Stimulated activated CD4-positive, alpha-beta T cell treated with anti-CD3 and anti-CD28 coated beads, Interleukin-4, amount 100 ng/mL, for 4 hours (primary cell): ENCODE data around the gene PAK2.
"Not testable (repeated sequence)": the region's sequence is repeated elsewhere in the genome, so short reads cannot be mapped to it uniquely, and the experiment has no call there.

Experiments used
- DNase-seq, 2 experiments: peaks; one replicate each; pipeline ENCODE4 v3.0.0-alpha.2; 2020

The PAK2 gene

DNA sequence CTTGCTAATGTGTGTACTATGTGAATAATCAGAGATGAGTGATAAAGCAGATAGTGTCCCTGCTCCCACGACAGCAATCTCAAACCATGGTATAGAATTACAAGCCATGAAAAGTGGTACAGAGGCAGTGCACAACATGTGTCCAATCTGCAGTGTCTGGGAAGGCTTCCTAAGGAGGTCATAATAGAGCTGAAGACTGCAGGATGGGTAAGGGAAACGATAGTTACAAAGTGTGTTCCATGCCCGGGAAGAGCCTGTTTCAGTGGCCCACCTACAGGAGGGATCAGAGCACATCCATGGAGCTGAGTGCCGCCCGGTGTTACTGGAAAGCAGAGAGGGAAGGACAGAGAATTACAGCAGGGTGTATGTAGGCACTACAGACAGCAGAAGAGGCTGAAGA lies 48.9 kb downstream of the PAK2 start:
- DNase-seq: no peak

DNA sequence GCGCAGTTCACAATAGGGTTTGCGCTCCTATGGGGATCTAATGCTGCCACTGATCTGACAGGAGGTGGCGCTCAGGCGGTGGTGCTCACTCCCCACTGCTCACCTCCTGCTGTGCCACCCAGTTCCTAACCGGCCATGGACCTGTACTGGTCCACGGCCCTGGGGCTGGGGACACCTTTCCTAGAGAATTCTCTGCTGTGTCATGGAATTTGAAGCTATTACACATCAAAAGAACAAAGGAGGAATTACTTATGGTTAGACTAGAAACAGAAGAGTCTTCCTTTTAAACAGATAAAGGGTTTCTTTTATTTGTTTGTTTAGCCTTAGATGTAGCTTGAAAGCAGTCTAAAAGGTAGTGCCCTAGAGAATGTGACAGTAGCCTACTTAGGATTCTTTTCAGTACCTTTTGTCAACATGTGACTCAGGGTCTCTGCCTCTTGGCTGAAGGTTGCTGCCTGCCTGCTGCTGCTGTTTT lies 50.3 kb downstream of the PAK2 start:
- DNase-seq: no peak

DNA sequence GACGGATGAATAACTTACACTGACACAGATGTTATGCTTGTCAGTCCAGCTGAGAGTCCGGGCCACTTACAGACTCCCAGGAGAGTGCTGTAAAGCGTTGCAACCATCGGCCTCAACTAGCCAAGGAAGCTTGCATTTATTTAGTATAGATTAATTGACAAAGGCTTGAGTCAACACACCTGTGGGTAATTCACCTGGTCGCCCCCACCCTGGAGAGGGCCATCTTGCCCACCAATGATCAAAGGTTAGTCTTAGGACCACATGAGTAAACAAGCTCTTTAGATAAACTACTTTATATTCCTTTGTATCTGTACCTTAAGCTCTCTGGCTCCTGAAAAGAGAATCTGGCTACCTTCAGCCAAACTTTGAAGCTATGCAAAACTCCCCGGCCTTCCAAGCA lies 51.0 kb downstream of the PAK2 start:
- DNase-seq: no peak

DNA sequence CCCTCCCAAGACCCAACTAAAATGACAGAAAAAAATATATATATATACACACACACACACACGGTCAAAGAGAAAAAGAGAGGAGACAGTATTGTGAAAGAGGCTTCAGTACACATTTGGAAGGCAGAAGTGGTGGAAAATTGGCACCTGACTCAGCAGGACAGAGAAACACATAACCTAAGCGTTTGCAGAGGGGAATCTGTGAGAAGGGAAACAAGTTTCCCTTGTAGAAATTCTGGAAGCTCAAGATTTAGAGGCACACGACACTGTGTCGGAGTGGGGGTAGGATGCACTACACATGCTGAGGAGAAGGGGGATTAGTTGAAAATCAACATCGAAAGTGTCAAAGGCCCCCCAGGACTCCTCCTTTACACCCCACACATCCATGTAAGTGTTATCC lies 53.1 kb downstream of the PAK2 start:
- DNase-seq: no peak

DNA sequence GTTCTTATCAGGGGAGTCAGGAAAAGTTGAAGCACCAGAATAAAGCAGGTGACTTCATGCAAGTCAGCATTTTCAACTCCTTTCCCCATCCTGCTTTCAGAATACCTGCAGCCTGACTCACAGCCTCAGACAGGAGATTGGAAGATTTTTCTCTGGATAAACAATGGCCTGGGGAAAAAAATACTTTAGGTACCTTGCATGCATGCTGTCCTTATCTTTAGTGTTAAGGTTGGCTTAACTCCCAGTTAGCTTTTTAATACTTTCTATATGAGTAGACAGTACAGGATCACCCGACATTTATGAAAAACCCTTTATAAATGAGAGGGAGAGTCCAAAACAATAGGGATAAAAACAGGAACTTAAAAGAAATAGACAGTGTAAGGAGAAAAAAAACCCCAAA lies 53.6 kb downstream of the PAK2 start:
- no peak for DNase-seq

DNA sequence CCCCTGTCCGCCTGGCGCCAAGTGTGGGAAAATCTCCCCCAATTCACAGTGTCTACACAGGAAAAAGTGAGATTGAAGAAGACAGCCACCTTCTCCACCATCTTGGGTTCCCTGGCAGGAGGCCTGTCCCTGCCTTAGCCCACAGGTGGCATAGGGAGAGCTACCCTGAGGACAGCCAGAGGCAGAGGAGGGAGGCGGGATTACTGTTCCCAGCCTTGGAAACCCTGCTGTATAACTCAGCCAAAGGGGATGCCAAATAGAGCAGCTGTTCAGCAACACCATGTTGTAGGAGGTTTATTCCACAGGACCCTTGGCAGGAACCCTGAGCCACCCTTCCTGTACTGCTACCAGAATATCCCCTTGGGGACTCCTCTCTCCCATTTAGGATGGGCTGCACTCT lies 54.8 kb downstream of the PAK2 start:
- no peak for DNase-seq

DNA sequence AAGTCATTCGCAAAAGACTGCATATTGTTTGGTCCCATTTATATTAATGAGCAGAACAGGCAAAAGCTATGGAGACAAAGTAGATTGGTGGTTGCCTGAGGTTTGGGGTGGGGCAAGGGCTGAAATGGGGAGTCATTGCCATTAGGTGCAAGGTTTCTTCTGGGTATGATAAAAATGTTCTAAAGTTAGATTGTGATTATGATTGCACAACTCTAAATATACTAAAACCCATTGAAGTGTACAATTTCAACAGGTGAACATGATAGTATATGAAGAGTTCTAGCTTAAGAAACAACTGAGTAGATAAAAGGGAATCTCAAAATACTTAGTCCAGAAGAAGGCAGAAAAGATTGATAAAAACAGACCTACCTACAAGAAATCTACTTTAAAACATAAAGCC lies 56.7 kb downstream of the PAK2 start:
- no peak for DNase-seq

DNA sequence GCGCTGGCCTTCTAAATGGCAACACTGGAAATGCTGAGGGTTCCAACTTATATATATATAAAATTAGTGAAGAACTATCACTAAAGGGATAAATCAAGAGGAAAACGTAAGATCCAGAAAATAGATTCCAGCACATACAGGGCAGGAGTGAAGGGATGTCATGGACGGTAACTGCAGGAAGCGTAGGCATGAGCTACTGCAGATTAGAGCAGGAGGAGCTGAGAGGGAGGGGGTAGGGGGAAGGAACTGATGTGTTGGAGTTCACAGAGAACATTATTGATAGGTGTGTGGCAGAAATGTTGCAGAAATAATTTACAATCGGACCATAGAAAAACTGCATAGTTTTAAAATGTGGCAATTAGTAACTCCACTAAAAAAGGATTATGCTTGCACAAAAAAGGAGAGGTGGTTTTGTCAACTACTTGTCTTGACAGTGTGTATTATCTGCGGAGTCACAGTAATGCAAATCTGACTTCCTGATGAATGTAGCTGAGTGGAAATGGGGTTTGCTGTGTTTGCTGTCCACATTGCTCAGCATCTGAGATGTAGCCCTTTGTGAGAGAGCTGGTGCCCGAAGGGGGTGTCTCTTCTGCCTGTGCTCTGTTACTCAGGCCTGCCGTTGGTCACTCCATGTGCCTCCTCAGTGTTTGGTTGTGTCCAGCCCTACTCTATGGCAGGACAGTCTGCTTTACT lies 61.2 kb downstream of the PAK2 start:
- DNase-seq: no peak

DNA sequence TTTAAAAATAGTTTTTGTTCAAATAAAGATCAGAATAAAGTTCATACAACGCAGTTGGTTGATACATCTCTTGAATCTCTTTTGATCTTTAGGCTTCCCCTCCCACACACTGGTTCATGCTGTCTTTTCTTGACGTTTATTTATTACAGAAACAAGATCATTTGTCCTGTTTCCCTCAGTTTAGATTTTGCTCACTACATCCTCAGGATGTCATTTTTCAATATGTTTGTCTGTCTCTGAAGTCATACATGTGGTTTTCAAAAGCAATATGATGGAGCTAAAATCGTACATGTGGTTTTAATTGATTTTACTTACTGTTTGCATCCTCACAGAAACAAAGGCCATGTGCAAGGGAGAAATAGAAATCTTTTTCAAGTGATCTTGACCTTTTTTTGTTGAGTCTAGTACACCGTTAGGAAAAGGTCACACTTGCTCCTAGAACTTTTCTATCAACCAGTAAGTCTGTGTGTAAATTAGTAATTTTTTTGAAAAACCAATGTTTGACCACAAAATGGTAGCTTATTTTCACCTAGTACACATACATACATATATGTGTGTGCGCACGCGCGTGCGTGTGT lies 64.3 kb downstream of the PAK2 start:
- no peak for DNase-seq

DNA sequence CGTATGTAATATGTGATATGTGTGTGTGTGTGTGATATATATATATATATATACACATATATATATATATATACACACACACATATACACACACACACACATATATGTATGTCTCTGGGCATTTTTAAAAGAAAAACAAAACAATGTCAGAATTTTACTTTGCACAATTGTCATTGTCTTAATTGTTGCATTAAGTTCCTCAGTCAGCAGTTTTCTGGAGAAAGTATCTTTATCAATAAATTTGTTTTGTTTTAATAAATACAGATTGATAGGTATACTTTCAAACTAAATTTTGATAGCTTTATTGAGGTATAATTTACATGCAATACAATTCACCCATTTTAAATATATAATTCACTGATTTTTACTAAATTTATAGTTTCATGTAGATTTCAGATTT lies 65.1 kb downstream of the PAK2 start:
- no peak for DNase-seq

DNA sequence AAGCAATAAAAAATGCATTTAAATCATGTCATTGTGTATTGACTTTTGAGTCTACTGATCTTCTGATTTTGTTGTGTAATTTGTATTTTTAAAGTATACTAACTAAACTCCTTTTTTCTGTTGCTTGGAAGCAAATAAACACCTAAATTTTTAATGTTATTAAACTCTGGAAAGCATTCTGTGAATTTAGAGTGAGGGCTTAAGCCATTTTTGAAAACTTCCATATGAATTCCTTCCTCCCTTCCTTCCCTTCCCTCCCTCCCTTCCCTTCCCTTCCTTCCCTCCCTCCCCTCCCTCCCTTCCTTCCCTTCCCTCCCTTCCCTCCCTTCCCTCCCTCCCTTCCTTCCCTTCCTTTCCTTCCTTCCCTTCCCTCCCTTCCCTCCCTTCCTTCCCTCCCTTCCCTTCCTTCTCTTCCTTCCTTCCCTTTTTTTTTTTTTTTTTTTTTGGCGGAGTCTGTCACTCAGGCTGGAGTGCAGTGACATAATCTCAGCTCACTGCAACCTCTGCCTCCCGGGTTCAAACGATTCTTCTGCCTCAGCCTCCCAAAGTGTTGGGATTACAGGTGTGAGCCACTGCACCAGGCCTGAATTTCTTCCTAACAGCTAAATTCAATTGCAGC lies 71.4 kb downstream of the PAK2 start:
- DNase-seq: no peak

DNA sequence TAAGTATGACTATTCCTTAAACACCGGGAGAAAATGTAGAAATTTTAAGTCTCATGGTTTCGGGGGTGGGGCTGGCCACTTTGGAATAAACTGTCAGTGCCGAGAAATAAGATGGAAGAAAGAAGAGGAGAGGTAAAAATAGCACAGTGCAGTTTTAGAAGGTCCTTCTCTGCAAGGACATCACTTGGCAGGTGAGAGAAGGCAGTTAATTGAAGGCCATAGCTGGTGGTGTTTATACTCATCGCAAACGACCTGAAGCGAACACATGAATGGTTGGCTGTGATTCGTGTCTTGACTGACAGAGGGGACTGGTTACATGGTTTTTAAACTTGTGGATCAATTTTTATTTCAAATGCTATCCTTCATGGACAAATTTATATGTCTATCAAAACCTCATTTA lies 73.2 kb downstream of the PAK2 start:
- no peak for DNase-seq

DNA sequence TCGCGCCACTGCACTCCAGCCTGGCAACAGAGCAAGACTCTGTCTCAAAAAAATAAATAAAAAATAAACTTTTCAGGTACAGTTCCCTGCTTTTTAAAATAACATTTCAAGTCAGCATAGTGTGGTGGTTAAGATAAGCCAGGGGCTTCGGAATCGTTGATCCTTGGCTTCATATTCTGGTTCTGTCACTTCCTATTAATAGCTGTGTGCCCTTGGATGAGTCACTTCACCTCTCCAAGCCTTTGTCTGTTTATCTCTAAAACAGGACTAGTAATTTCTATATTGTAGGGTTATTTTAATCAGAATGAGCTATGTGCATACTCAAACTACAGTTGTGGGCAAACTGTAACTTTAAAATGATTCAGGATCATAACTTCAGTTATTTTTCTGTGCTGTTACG lies 74.2 kb downstream of the PAK2 start:
- DNase-seq: no peak

DNA sequence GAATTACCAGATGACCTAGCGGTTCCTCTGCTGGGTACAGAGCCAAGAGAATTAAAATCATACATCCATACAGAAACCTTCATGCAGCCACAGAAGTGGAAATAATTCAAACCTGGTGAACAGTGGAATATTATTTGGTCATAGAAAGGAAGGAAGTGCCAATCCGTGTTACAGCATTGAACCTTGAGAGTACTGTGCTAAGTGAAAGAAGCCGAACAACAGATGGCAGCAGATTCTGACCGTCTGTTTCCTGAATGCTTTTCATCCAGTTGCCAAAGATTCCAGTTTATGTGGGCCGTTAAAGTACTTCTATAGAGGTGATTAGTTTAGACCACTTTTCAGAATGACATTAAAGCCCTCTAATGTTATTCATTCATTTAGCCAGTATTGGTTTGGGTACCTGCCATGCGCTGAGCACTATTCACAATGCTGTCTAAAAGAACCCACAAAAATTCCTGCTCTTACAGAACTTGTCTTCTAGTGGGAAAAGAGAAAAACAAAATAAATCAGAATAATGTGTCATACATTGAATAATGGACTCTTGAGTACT lies 82.2 kb downstream of the PAK2 start:
- no peak for DNase-seq

DNA sequence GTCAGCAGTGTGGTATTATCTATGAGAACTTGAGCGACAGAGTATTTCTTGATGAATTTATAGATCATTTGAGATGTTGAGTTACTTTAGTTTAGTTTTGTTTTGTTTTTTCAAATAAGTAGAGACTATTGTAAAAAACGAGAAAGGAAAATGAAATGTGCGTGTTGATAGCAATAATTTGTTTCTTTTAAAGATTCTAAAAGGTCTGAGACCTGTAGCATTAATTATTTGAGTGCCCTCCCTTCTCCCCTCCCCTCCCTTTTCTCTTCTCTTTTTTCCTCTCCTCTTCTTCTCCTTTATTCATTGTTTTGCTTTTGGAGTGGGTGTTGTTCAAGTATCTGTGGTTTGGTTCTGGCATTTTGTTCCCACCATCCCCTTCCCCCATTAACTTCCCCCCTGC lies 90.0 kb downstream of the PAK2 start:
- not testable (repeated sequence) for DNase-seq

DNA sequence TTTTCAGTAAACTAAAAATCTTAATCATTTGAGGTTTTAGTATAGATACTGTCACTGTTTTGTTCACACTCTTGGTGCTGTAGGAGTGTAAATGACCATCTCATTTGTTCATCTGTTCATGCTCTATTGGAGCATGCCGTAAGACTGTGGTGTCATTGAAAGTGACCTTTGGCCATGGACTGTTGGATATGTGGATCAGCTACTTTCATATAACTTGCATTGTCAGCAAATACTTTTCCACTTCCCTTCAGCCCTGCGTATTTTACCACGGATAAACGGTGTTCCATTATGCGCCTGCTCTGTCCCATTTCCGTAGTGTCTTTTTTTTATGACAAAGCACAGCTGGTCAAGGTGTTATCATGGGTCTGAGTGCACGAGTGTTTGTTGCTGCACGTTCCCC lies 95.4 kb downstream of the PAK2 start:
- no peak for DNase-seq

DNA sequence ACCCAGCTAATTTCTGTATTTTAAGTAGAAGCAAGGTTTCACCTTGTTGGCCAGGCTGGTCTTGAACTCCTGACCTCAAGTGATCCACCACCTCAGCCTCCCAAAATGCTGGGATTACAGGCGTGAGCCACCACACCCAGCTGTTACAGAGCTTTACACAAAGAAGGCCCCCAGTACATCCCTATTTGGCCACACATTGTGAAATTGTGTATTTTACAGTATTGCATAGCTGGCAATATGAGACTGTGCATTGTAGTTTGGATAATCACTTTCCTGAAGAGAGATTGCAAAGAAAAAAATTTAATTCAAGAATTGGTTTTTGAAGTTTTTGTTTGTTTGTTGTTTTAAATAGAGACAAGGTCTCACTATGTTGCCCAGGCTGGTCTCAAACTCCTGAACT lies 97.0 kb downstream of the PAK2 start:
- not testable (repeated sequence) for DNase-seq

DNA sequence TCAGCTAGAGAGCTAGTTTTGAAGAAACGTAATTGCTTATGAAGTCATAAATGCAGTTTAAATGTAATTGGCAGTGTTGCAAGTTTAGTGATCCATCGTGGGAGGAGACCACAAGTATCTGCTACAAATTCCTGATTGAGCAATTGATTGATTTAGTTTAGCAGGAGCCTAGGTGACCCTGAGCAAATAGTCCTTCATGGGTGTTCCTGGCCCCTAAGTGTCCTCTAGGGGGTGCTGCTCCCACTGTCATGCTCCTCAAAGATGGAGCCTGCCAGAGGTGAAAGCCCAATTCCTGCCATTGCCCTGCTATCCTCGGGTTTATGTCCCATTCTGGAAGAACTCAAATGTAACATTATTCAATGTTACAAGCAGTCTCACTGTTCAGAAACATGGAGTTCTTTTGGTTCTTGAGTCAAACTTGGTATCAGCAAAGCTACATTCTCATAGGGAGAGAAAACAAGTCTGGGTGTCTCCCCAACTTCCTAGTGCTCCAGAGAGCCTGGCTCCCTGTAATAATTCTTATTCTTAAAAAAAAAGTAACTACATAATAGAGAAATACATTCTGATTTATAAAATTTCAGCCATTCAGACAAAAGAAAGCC lies 98.3 kb downstream of the PAK2 start:
- DNase-seq: peak; percentile 61 to 66

DNA sequence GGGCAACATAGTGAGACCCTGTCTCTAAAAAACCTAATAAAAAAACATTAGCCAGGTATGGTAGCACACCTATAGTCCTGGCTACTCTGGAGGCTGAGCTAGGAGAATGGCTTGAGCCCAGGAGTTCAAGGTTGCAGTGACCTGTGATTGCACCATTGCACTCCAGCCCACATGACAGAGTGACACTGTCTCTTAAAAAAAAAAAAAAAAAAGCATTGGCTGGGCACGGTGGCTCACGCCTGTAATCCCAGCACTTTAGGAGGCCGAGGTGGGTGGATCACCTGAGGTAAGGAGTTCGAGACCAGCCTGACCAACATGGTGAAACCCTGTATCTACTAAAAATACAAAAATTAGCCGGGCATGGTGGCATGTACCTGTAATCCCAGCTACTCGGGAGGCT lies 99.7 kb downstream of the PAK2 start:
- DNase-seq: not testable (repeated sequence)

DNA sequence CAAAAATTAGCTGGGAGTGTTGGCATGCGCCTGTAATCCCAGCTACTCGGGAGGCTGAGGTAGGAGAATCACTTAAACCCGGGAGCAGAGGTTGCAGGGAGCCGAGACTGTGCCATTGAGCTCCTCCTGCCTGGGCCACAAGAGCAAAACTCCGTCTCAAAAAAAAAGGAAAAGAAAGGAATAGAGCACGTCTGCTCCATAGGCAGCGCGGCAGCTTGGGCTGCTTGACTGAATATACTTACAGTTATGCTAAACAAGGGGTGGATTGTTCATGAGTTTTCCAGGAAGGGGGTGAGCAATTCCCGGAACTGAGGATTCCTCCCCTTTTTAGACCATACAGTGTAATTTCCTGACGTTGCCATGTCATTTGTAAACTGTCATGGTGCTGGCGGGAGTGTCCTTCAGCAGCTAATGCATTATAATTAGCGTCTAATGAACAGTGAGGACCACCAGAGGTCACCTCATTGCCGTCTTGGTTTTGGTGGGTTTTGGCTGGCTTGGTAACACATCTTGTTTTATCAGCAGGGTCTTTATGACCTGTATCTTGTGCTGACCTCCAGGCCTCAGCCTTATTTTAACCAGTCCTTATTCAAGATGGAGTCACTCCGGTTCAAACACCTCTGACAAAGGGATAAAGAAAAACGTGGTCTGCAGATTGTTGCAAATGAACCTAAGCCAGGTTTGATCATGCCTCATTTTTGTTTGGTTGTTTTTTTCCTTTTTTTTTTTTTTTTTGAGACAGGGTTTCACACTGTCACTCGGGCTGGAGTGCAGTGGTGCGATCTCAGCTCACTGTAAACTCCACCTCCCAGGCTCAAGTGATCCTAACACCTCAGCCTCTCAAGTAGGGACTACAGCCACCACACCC lies 103.1 kb downstream of the PAK2 start:
- no peak for DNase-seq

DNA sequence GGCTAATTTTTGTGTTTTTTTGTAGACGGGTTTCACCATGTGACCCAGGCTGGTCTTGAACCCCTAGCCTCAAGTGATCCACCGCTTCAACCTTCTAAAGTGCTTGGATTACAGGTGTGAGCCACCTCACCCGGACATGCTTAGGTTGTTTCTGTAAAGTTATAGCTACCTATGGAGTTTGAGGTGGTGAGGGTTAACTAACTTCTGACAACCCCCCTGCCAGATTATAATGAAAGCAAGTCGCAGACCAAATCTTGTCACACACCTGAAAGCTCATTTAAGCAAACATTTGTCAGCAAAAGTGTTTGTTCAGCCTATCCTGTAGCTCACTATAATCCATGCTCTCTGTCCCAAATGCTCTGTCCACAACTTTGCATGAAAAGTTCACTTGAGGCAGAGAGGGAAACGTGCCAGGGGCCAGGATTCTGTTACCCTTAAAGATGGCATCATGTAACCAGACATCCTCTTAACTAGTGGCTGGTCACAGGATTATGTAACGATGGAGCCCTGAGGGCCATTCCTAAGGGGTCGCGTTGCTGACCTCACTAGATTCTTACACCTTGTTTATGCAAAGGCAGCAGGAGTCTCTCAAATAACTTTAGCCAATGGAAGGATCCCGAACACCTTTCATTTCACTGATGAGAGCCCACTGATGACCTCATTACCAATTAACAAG lies 103.9 kb downstream of the PAK2 start:
- no peak for DNase-seq
